Activated CD8-positive, alpha-beta memory T cell treated with anti-CD3 and anti-CD28 coated beads, Interleukin-2, amount 50 U/mL, for 24 hours (primary cell): ENCODE data around the gene ANKRD42.
A peak's percentile ranks its signal among the peaks of the same experiment; 100 is the strongest.

Experiments used
- DNase-seq: peaks from one replicate; pipeline ENCODE4 v3.0.0-alpha.2; 2020; ENCODE audit errors: extremely low read depth

The ANKRD42 gene

DNA sequence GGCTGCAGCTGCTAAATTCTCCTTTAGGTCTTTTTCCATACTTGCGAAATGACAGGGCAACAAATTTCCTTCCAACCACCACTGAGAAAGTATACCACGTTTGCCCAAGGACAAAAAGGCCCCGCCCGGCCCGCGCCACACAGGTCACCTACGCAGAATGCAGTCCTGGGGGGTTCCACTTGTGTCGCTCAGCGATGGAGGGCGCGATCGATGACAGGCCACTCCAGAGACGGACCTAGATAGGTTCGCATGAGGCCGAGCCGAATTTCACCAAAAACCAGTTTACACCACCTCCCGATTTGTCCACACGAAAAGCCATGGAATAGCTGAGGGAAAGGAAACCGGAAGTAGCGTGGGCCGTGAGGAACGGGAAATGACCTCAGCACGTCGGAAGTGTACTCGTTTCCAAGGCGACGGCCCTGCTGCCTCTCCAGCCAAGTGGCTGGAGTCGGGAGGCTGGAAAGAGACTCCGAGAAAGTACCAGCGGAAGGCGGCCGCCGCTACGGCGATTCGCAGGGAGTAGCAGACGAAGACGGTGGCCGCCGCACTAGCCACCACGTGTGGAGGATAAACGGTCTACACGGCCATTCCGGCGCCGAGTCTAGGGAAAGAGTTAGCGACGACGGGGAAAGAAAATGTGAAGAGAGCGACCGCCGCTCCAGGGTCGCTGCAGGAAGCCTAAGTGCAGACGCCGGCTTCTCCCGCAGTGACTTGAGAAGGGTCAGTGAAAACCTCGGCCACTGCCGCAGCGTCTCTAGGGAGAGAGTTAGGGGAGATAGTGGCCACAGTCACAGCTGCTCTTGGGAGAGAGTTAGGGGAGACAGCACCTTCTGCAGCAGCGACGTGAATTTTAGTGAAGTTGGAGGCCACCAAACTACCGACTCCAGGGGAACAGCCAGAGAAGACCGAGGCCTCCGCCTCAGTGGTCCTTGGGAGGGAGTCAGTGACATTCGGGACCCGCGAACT lies at the start of gene ANKRD42:
TSS of gene ANKRD42 (plus strand) at position 398 of the 966 bp plus-strand sequence. CDS start 959 bp downstream, outside the sequence.
- DNase-seq: peak; percentile 75

DNA sequence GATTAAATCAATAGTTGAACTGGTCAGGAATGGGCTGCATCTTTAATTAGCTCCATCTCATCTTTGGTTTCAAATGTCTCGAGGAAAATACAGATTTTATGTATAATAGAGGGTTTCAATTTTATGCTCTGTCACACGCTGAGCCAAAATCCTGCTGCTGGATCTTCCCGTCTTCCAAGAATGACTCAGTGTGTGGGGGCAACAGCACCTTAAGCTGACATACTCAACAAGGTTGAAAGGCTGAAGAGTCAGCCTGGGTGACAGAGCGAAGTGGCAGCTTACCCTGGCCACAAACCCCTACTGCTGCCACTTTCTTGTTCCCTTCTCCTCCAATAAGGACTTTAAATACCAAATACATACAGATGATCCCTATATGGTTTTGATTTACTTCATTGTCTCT lies 45.6 kb upstream of the ANKRD42 start:
- DNase-seq: no peak

DNA sequence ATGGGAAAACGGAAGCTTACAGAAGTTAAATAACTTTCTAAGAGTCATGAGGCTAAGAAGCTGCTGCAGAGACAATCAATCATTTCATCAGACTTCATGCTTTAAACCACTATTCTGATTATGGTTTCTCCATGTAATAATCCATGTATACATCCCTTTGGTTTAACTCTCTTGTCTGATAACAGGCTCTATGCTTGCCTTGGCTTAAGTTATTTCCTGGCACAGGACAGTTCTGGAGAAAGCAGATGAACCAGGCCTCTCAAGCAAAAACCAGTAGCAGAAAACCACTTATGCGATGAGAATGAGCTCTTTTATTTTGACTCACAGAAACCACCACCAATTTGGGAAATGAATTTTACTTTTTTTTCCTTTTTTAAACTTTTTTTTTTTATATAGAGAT lies 43.1 kb upstream of the ANKRD42 start:
- no peak for DNase-seq

DNA sequence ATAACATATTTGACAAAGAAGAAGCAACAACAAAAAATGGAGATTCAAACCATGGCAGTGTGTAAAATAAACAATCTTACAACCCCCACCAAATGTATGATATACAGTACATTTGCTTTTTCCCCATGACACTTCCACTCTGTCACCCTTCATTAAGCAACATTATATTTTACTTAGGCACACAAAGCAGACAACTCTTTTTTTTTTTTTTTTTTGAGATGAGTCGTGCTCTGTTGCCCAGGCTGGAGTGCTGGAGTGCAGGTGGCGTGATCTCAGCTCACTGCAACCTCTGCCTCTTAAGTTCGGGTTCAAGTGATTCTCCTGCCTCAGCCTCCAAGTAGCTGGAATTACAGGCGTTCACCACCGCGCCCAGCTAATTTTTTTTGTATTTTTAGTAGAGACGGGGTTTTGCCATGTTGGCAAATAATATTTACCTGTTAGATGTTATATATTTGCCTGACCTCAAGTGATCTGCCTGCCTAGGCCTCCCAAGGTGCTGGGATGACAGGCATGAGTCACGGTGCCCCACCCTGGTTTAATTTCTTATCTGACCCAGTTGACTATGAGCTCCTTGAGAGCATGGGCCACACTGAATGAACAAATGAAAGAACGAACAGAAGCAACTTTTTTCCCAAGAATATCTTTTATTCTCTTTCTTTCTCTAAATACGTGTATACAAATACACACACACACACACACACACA lies 42.1 kb upstream of the ANKRD42 start:
- no peak for DNase-seq

DNA sequence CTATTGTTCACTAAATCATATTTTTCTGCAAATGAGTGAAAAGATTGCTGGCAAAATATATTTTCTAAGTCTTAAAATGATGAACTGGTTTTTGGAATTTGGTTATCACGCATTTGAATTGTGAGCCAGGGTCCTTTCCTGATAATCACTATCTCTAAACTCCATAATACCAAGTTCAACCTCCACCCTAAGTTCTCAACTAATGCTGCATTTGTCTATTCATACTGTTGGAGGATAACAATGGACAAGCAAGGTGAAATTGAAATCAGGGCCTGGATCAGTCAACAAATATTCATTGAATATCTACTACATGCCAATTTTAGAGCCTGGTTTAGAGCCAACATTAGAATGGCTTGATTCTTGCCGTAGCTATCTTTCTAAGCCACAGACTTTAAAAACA lies 41.2 kb upstream of the ANKRD42 start:
- DNase-seq: no peak

DNA sequence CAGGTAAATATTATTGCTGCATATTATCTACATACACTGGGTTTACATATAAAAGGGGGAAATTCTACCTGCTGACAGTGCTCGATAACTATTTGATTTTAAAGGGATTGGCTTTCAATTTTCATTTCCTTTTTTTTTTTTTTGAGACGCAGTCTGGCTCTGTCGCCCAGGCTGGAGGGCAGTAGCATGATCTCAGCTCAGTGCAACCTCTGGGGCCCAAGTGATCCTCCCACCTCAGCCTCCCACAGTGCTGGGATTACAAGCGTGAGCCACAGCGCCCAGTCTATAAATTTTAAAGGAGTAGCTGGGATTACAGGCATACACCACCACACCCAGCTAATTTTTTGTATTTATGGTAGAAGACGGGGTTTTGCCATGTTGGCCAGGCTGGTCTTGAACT lies 39.7 kb upstream of the ANKRD42 start:
- no peak for DNase-seq

DNA sequence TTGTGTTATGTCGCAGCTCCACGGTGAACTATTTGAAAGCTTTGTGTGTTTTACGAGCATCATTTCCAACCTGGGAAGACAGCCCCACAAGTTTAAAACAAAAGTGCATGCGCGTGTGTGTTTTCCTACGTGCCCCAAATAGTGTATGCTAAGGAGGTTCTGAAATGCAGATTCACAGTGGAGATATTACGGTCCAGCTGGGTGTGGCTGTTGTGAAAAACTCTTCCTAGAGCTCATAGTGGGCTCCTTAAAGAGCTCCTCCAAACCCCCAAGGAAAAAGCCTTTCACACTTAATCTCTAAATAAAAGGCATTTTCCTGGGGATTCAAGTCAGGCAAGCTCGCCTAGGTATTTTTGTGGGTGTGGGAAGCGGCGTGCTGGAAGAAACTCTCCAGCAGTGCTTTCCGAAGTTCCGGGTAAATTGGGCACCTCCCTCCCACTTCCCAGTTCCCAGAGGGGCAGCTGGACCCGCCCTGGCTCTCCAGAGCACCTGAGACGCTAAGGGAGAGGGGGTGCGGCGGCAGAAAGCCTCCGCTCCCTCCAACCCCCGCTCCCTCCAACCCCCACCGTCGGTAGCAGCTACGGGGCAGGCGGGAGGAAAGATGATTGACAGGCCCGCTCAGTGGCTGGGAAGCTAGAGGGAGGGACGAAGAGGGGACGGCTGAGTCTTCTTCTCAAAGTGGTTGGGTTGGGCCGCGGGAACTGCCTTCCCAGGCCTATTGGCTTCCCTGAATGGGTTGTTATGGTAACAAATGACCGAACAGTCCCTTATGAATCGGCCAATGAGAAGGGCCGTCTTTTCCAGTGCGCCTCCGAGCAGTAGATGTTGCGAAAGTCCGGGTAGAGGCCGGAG lies 37.1 kb upstream of the ANKRD42 start:
- DNase-seq: peak; percentile 95

DNA sequence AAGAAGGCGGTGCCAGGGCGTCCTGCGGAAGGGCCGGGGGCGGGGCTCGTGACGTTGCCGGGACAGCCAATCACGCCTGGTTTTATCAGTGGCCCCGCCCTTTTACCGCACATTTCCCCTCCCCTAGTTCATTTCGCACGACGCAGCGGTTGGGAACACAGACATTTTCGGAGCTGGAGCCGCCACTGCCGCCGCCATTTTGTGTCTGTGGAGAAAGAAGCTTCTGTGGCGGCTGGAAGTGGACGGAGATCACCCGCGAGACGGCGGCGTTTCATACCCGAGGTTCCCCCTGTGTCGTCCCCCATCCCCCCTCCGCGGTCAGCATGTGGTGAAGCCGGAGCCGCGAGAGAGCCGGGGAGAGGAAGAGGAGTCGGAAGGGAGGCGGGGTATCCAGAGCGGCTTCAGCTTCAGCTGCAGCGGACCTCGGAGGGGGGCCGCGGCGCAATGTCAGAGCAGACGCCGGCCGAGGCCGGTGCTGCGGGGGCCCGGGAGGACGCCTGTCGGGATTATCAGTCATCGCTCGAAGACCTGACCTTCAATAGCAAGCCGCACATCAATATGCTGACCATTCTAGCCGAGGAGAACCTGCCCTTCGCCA lies 36.4 kb upstream of the ANKRD42 start, which contains the start of gene PCF11:
TSS of gene PCF11 (plus strand) at position 136 of the 598 bp plus-strand sequence. CDS start at position 445, 309 bp downstream.
- DNase-seq: no peak

DNA sequence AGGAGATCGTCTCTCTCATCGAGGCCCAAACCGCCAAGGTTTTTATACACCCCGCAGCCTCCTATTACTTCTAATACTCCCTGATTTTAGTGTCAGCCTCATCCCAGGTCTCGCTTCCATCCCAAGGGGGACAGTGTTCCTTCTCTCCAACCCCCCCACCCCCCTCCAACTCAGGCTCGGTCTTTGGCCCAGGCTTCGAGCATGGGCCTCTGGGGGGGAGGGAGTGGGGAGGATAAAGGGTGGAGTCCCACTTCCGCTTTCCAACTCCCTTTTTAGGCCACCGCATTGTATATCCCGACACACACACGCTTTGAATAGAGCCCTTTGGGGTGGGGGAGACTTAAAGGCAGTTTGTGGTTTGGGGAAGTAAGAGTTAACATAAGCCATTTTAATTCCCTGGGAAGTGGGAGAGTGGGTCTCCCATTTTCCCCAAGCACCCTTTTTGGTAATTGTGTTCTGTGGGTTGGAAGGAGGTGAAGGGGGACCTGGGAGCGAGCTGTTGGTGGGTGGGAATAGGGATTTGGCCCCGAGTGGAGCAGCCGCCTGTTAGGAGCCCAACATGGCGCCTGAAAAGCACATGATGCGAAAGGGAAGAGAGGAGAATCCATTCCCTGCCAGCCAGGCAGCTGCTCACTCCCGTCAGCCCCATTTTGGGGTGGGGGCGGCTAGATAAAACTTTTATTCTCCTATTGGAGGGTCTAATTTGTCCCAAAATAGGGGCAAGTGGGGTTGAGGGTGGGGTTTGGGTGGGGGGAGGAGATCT lies 35.7 kb upstream of the ANKRD42 start:
- no peak for DNase-seq

DNA sequence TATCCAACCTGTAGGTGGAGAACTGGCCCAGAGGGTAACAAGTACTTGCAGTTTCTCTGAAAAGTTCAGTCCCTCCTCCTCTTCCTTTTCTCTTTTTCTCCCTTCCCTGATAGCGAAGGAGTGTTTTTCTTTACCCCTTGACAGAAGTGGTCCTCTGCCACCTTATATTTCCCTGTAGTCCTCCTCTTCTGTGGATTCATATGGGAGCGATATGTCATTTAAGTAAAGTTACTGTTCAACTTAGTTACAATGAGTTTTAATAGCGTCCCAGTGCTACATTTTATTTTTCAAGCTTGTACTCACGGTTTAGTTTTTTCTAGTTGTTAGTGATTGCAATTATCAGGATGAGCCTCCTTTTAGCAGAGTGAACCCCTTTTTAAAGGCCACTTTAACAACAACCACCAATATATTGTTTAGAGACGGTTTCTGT lies 35.1 kb upstream of the ANKRD42 start:
- DNase-seq: no peak

DNA sequence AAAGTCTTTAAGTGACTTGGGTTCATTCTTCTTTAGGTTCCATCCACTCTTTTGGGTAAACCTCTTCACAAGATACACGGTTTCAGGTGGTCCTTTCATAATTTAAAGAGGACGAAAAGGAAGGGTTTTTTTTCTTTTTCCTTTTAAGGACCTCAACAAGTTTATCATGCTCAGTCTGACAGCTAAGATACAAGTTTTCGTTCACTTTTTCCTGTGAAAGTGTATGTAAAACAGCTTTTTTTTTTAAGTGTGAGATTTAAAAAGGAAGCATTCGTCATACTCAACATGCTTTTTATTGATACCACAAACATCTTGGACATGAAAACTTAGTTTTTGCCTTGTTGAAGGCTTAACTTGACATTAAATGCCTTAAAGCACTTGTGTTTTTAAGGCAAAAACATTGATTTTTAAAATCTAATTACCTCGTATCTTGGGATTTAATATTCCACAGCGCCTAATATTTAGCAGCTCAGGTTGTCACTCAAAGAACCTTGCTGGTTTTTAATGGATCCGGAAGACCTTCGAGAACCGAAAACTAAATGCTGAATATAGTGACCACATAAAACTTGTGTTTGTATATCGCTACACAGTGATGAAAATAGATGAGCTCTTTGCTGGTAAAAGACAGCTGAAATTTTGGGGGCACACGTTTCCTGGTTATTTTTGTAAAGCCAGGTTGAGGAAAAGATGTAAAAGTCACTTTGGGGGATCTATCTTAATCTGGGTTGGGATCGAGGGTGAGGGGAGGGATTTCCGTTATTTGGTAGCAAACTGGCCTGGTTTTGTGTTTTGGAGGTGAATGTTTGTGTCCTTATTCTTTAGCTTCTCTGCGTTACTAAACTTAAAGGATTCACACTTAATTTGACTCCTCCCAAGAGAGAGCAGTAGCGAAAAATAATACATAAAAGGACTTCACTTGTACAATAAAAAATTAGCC lies 34.3 kb upstream of the ANKRD42 start:
- no peak for DNase-seq

DNA sequence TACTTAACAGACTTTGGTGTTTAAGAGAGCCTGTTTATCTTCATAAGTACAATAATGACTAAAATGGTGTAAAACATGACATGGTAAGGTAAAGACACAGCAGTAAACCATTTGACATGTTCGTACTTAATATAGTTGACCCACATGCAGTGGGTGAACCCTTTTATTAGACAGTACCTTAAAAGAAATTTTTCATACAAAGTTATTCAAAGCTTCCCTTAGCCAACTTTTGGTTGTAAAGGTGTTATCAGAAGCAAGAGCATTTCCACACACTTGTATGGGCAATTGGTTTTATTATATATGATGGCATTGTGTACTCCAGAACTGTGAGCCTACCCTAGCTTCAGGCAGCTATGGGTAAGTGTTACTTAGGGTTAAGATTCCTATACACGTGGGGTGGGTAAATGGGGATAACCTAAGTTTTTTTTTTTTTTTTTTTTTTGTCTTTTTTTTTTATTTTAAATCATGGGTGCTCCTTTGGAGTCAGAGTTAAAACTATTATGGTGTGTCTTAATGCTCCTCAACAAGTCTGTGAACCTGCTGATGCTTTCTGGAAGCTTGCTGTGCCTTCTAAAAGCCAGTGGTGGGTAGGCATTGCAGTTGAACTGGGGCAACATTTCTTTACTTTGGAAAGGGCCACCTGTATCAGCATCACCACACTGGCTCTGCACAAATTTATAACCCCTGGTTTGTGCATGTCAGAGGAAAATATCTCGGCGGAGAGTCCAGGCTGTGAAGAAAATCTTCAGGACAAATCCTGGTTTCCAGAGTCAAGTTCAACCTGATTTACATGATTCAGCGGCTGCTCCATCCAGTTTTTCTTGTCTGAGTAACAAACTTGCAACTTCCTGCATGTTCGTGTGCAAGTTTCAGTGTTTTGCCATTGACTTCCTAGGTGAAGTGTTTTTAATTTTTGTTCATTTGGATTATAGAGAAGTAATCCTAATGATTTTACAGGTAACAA lies 33.3 kb upstream of the ANKRD42 start:
- DNase-seq: no peak

DNA sequence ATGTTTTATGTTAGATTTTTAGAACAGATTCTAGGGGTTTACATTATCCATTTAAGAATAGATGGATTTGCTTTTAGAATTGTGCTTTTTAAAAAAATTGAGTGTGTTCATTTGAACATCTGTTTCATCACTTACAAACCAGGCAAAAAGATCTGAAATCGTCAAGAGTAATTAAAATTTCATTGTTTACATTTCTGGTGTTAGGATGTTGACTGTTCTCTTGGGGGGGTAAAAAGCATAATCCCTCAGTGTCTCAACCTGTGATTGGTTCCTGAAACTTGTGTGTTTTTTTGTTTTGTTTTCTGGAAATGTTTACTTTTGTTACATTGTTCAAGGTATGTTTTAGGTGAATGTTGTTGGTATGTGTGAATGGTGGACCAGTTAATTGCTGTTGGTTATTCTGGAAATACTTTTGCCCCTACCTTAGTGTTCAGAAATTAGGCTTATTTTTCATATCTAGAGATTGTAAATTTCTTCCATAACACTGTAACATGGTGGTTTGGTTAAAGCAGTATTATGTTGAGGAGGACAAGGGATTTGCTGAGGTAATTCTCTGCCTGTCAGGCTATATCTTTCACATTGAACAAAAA lies 31.8 kb upstream of the ANKRD42 start:
- no peak for DNase-seq

DNA sequence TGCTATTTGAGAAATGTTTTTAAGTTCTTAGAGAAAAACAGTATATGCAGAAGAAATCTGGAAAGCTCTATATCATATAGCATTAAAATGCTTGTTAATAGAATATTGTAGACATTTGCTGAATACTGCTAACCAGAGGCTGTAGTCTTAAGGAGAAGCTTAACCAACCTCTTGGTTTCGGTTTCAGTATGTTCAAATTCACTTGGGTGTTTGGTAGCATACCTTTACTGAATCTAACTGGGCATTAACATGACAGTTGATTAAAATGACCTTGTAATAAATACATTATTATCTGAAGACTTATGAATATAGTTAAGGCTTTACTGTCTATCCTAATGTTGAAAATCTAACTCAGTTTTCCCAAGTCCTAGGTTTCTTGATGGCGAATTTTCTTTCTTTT lies 31.1 kb upstream of the ANKRD42 start:
- no peak for DNase-seq

DNA sequence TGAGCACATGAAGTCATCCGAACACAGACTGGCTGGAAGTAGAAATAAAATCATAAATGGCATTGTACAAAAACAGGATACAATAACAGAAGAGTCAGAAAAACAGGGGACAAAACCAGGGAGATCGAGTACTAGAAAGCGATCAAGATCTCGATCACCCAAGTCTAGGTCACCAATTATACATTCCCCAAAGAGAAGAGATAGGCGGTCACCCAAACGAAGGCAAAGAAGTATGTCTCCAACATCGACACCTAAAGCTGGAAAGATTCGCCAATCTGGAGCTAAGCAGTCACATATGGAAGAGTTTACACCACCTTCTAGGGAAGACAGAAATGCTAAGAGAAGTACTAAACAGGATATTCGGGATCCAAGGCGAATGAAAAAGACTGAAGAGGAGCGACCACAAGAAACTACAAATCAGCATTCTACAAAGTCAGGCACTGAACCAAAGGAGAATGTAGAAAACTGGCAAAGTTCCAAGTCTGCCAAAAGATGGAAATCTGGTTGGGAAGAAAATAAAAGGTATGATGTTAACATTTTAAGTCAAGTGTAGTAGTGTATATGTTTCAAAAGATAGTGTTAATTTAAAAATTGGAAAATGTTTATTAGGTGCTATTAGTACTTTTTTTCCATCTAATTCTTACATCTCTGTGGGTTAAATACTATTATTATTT lies 27.2 kb upstream of the ANKRD42 start:
- DNase-seq: no peak

DNA sequence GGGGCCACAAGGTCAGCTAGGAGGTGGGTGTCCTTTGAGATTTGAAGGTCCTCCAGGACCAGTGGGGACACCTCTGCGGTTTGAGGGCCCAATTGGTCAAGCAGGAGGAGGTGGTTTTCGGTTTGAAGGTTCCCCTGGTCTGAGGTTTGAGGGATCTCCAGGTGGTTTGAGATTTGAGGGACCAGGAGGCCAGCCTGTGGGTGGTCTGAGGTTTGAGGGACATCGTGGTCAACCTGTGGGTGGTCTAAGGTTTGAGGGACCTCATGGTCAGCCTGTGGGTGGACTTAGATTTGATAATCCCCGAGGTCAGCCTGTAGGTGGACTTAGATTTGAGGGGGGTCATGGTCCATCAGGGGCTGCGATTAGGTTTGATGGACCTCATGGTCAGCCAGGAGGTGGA lies 24.8 kb upstream of the ANKRD42 start:
- no peak for DNase-seq

DNA sequence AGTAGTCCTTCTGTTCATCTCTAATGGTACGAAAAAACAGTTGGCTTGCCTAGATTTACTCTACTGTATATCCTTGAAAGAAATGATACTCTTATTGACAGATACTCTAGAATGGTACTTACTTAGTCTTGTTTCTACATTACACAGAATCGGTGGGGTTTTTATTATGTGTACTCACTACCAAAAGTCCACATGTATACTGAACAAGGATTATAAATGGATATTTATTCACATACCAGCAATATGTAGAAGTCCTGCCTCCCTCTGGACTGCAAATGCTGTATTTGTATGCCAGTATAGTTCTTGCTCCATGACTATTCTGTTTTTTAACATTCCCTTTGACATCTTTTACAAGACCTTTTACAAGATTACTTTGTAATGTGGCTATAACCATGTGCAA lies 22.6 kb upstream of the ANKRD42 start:
- no peak for DNase-seq
